Astrocyte (in vitro differentiated cells and primary cell): ENCODE measurements around the gene PTPRCAP. TPM values are rescaled to one million over a fixed set of nuclear protein-coding genes. Genes with fewer than 3 reads are reported as not detected.

Experiments
- DNase-seq: peaks from one replicate; pipeline ENCODE4 v3.0.0-alpha.2; 2010; ENCODE audit warnings: low read depth
- FAIRE-seq: peaks from 2 replicates; lab custom pipeline; 2011; peaks lifted over from hg19 to GRCh38; lab: Jason Lieb, UNC
- H2AFZ ChIP-seq: 2 replicates; pipeline ENCODE4 v1.6.0; 2012; ENCODE audit warnings: low read depth, low read length, inconsistent platforms
- H3K27ac ChIP-seq: 2 replicates; pipeline ENCODE4 v1.5.1; 2011; ENCODE audit warnings: low read depth, low read length, inconsistent platforms
- H3K27me3 ChIP-seq: 2 replicates; pipeline ENCODE4 v1.6.0; 2011; ENCODE audit warnings: low read length, inconsistent platforms; ENCODE audit not compliant: insufficient read depth
- H3K36me3 ChIP-seq: 2 replicates; pipeline ENCODE4 v1.5.1; 2011; ENCODE audit warnings: low read length, inconsistent platforms; ENCODE audit not compliant: insufficient read depth
- H3K4me1 ChIP-seq: 2 replicates; pipeline ENCODE4 v1.5.1; 2011; ENCODE audit warnings: low read length, inconsistent platforms; ENCODE audit not compliant: insufficient read depth
- H3K4me2 ChIP-seq: 2 replicates; pipeline ENCODE4 v1.6.0; 2012; ENCODE audit warnings: low read length, inconsistent platforms
- H3K4me3 ChIP-seq: 2 replicates; pipeline ENCODE4 v1.5.1; 2011; ENCODE audit warnings: low read depth, mild to moderate bottlenecking, low read length, inconsistent platforms; ENCODE audit not compliant: insufficient read depth
- H3K79me2 ChIP-seq: 2 replicates; pipeline ENCODE4 v1.6.0; 2012; ENCODE audit warnings: mild to moderate bottlenecking, low read length, inconsistent platforms; ENCODE audit not compliant: insufficient read depth
- H3K9ac ChIP-seq: 2 replicates; pipeline ENCODE4 v1.6.0; 2012; ENCODE audit warnings: mild to moderate bottlenecking, low read length, inconsistent platforms
- H3K9me3 ChIP-seq: 2 replicates; pipeline ENCODE4 v1.5.1; 2012; ENCODE audit warnings: low read depth, mild to moderate bottlenecking, low read length, inconsistent platforms; ENCODE audit not compliant: insufficient read depth
- H4K20me1 ChIP-seq: 2 replicates; pipeline ENCODE4 v1.6.0; 2012; ENCODE audit warnings: low read length, inconsistent platforms; ENCODE audit not compliant: insufficient read depth
- H3K27ac Mint-ChIP-seq: one replicate; pipeline ENCODE4 v1.8.0; 2021; ENCODE audit warnings: mild to moderate bottlenecking, mixed read lengths; ENCODE audit not compliant: unreplicated experiment
- H3K27me3 Mint-ChIP-seq: one replicate; pipeline ENCODE4 v1.8.0; 2021; ENCODE audit warnings: low read depth, mixed read lengths; ENCODE audit not compliant: unreplicated experiment
- H3K36me3 Mint-ChIP-seq: one replicate; pipeline ENCODE4 v1.8.0; 2021; ENCODE audit warnings: low read depth, mixed read lengths; ENCODE audit not compliant: unreplicated experiment
- H3K4me1 Mint-ChIP-seq: one replicate; pipeline ENCODE4 v1.8.0; 2021; ENCODE audit warnings: low read depth, mixed read lengths; ENCODE audit not compliant: unreplicated experiment
- H3K4me3 Mint-ChIP-seq: one replicate; pipeline ENCODE4 v1.8.0; 2021; ENCODE audit warnings: mild to moderate bottlenecking, moderate library complexity, mixed read lengths; ENCODE audit not compliant: unreplicated experiment
- H3K9me3 Mint-ChIP-seq: one replicate; pipeline ENCODE4 v1.8.0; 2021; ENCODE audit warnings: mild to moderate bottlenecking, mixed read lengths; ENCODE audit not compliant: unreplicated experiment
- CTCF ChIP-seq: IDR thresholded peaks from 2 replicates; pipeline ENCODE4 v1.5.1; 2011; ENCODE audit warnings: low read depth, mild to moderate bottlenecking, inconsistent platforms, low read length, moderate library complexity; ENCODE audit not compliant: insufficient read depth
- EZH2 ChIP-seq: IDR thresholded peaks from 2 replicates; pipeline ENCODE4 v1.6.1; 2012; ENCODE audit warnings: mild to moderate bottlenecking, low read length, inconsistent platforms; ENCODE audit not compliant: insufficient read depth
- total RNA-seq: library from RNA; stranded (reverse); gene quantifications from 2 replicates; pipeline ENCODE4 v1.2.1, GENCODE V29; 2021

The PTPRCAP gene
- total RNA-seq, 1 donor from 2014 or later: 1.7 TPM

- H3K27ac Mint-ChIP-seq: peak overlapping the region; percentile 34
- H3K36me3 Mint-ChIP-seq: peaks cover 2% of the 10 kb centered on the region
- no peak for TF ChIP-seq CTCF
- TF ChIP-seq EZH2: no peak
- peak overlapping the region; percentile 11 for H3K4me3 ChIP-seq
- H2AFZ ChIP-seq: peak overlapping the region; percentile 54
- peaks cover 13% of the 10 kb centered on the region for H3K27me3 Mint-ChIP-seq
- no peaks in the 10 kb centered on the region for H3K36me3 ChIP-seq
- H3K79me2 ChIP-seq: no peaks in the 10 kb centered on the region
- no peaks in the 10 kb centered on the region for H4K20me1 ChIP-seq
- H3K9me3 Mint-ChIP-seq: no peaks in the 10 kb centered on the region
- H3K9ac ChIP-seq: no peak overlapping the region
- H3K4me3 Mint-ChIP-seq: peak overlapping the region; percentile 73
- H3K27me3 ChIP-seq: no peaks in the 10 kb centered on the region
- no peaks in the 10 kb centered on the region for H3K9me3 ChIP-seq
- H3K27ac ChIP-seq: no peak overlapping the region
- FAIRE-seq (no peak), DNase-seq (no peak)
- H3K4me1 Mint-ChIP-seq: peaks cover under 1% of the 10 kb centered on the region
- peaks cover 8% of the 10 kb centered on the region for H3K4me1 ChIP-seq
- H3K4me2 ChIP-seq: peak overlapping the region; percentile 94
Observed at GRCh38 chr11:67421430-67422031, 16.0 kb downstream of the PTPRCAP start.

- DNase-seq (peak; percentile 67), FAIRE-seq (no peak)
- Histone ChIP-seq H4K20me1 (no peaks in the 10 kb centered on the region), H3K4me3 (peak overlapping the region; percentile 65), H3K4me2 (peak overlapping the region; percentile 94), H3K27me3 (no peaks in the 10 kb centered on the region), H3K9ac (peak overlapping the region; percentile 74), H2AFZ (peak overlapping the region; percentile 92), H3K4me1 (peaks cover 8% of the 10 kb centered on the region), H3K79me2 (no peaks in the 10 kb centered on the region), H3K36me3 (no peaks in the 10 kb centered on the region), H3K9me3 (no peaks in the 10 kb centered on the region), H3K27ac (peak overlapping the region; percentile 53)
- peaks cover 20% of the 10 kb centered on the region for H3K27me3 Mint-ChIP-seq
- H3K9me3 Mint-ChIP-seq: no peaks in the 10 kb centered on the region
- peaks cover 2% of the 10 kb centered on the region for H3K36me3 Mint-ChIP-seq
- TF ChIP-seq EZH2 (no peak), CTCF (no peak)
- H3K27ac Mint-ChIP-seq: no peak overlapping the region
- peak overlapping the region; percentile 73 for H3K4me3 Mint-ChIP-seq
- H3K4me1 Mint-ChIP-seq: peaks cover 1% of the 10 kb centered on the region
Observed at GRCh38 chr11:67420646-67421429, 16.6 kb downstream of the PTPRCAP start.
